Cardiac fibroblast (primary cell): ENCODE measurements around the gene C5AR2.

Experiments used
- DNase-seq, 2 donors: peaks; one replicate each; pipeline versions ENCODE4 v3.0.0 to v3.0.0-alpha.2; 2010; ENCODE audit warnings: low read depth in 2 of 2
- H3K4me3 ChIP-seq, 2 donors: replicated peaks in 1 of 2; 1 replicate in 1 of 2; 2 replicates in 1 of 2; pipeline ENCODE4 v1.5.1; 2011; ENCODE audit warnings: low read depth in 2 of 2, low read length in 2 of 2, mild to moderate bottlenecking in 2 of 2, moderate library complexity in 1 of 2
- CTCF ChIP-seq: IDR thresholded peaks from one replicate; pipeline ENCODE4 v1.5.1; 2011; ENCODE audit warnings: low read depth, mild to moderate bottlenecking, low read length, inconsistent platforms

C5AR2 gene

DNA sequence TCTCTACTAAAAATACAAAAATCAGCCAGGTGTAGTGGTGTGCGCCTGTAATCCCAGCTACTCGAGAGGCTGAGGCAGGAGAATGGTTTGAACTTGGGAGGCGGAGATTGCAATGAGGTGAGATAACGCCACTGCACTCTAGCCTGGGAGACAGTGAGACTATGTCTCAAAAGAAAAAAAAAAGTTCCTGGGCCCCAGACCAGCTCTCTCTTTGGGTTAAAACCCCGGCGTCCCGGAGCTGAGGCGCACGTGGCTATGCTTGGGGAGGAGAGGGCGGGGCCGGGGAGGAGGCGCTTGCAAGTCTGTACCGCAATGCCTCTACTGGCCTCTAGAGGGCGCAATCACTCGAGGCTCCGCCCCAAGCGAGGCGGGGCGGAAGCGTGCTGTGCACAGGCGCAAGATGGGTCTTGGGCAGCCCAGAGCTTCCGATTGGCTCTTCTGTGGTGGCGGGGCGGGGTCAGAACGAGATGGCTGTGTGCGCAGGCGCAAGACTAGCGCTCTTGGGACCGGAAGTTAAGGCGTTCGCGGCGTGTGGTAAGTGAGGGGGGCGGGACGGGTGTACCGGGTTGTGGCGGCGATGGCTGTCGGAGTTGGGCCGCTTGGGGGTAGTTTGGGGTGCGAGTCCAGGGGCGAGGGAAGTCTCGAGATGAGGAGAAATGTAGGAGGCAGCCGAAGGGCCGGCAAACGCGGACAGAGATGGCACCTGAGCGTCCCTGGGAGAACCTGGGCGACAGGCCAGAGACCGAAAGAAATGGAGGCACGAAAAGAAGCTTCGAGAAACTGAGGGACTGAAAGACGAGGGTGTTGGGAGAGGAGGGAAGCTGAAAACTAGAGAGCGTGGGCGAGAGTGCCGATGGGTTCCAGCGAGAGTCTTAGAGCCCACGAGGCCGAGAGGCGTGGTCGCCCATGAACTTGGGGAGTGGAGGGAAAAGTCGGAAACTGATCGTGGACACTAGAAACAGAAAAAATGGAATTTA is 17.1 kb downstream of the C5AR2 start, which contains the start of gene DHX34:
Gene DHX34 (plus strand): TSS at position 497 of the 977 bp plus-strand sequence. CDS start 3,716 bp downstream, outside the sequence.
- peak; percentile 100 for DNase-seq
- TF ChIP-seq CTCF, result peak; percentile 99
- peak within 1 kb of the TSS; percentile 78 to 92 for H3K4me3 ChIP-seq

GRCh38 chr19:47350630-47351029 is 18.7 kb downstream of the C5AR2 start:
- TF ChIP-seq CTCF, result no peak
- DNase-seq, result no peak
- no peak overlapping the region for H3K4me3 ChIP-seq

DNA sequence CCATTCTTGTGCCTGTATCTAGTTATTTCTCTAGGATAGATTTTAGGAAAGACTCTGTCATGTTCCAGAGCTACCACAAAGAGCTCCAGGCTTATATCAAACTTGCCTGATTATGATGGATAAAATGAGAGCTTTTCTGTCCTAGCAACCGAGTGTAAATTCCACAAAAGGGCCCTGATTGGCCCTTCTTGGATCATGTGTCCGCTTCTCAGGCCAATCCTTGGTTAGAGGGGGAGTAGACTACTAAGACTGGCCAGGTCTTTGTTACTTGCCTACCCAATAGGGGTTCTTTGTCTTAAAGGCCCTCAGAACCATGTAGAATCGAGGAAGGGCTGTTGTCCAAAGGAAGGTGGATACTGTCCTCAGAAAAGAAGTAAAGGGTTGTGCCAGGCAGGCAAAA is 19.6 kb downstream of the C5AR2 start:
- TF ChIP-seq CTCF, result no peak
- DNase-seq, result peak; percentile 44 to 46
- no peak overlapping the region for H3K4me3 ChIP-seq

DNA sequence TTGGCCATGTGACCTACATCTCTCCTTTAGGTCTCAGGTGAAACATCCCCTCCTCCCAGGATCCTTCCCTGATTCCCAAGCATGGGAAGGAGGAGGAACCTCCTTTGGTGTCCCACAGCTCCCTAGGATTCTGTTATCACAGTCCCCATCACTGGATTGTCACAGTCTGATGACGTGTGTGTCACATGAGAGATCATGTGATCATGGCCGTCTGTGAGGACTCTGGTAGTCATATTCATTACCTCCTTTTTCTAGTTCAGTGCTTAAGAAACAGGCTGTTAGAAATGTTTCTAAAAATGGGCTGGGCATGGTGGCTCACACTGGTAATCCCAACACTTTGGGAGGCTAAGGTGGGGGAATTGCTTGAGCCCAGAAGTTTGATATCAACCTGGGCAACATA is 20.1 kb downstream of the C5AR2 start:
- no peak for TF ChIP-seq CTCF
- H3K4me3 ChIP-seq, result no peak overlapping the region
- DNase-seq, result no peak

GRCh38 chr19:47353307-47353712 is 21.3 kb downstream of the C5AR2 start:
- no peak overlapping the region for H3K4me3 ChIP-seq
- TF ChIP-seq CTCF, result no peak
- no peak for DNase-seq

DNA sequence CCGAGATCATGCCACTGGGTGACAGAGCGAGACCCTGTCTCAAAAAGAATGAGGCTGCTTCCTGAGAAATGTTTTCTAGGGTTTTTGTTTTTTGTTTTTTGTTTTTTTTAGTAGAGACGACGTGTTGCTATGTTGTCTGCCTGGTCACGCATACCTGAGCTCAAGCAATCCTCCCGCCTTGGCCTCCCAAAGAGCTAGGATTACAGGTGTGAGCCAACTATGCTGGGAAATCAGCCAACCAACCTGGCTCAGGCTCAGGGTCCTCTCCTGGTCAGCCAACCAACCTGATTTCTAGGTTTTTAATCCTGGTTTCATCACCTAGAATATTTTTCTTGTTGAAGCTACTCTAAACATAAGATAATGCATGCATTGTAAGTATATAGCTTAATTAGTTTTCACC is 24.9 kb downstream of the C5AR2 start:
- no peak for TF ChIP-seq CTCF

More for the DNA sequence above, 24.9 kb downstream of the C5AR2 start:
- no peak overlapping the region for H3K4me3 ChIP-seq
- no peak for DNase-seq
